Loucy (cell line): ENCODE measurements around the gene LMOD3.

Experiments
- CTCF ChIP-seq: fragments of 200-600 bp; sonication (generic); conservative IDR thresholded peaks from 2 replicates; pipeline ENCODE4 v1.5.1; 2014; ENCODE audit warnings: mild to moderate bottlenecking, antibody characterized with exemption, low read length
- EZH2phosphoT487 ChIP-seq: fragments of 200-600 bp; IDR thresholded peaks from 2 replicates; pipeline ENCODE4 v1.6.1; 2018; ENCODE audit warnings: antibody characterized with exemption, mild to moderate bottlenecking, moderate library complexity, borderline replicate concordance

- TF ChIP-seq CTCF (no peak), EZH2phosphoT487 (no peak)
Observed at GRCh38 chr3:69090021-69090420, 32.4 kb downstream of the LMOD3 start.
